HCT116 (cell line): ENCODE results near the gene SLC46A1. TPM values are rescaled to one million over a fixed set of nuclear protein-coding genes. Genes with fewer than 3 reads are reported as not detected.

Source experiments
- ATAC-seq: fragments of 200-7000 bp; cut with Tn5 transposase; 2 replicates; pipeline ENCODE4 v1.9.1; 2020; ENCODE audit warnings: mild to moderate bottlenecking, moderate library complexity
- BruUV-seq: library from RNA; stranded (reverse); fragments of 400-500 nt; replicated peaks from 2 replicates; lab custom pipeline; 2021; lab: Mats Ljungman, UMichigan
- CTCF ChIA-PET: fragments of 300-600 bp; sonication (Branson Sonifier 250); formaldehyde crosslinking; loops from one replicate; lab custom pipeline; 2021; ENCODE audit warnings: antibody characterized with exemption; lab: Charles Lee
- POLR2A ChIA-PET: fragments of 300-600, 350-600 bp; sonication (Branson Sonifier 250); formaldehyde crosslinking; loops from one replicate; lab custom pipeline; 2021; ENCODE audit warnings: antibody characterized with exemption; lab: Charles Lee
- RAD21 ChIA-PET, 2 experiments: fragments of 300-600 bp; sonication (Branson Sonifier 250); formaldehyde crosslinking; loops; one replicate each; lab custom pipeline; 2023; ENCODE audit warnings: low total read pairs in 2 of 2; ENCODE audit not compliant: uncharacterized antibody in 2 of 2, unreplicated experiment in 2 of 2, low non-redundant PET in 1 of 2; lab: Charles Lee
- DNase-seq: peaks from one replicate; pipeline ENCODE4 v3.0.0-alpha.2; 2010; ENCODE audit warnings: low read depth, low spot score
- H2AFZ ChIP-seq: fragments of 200-600 bp; shearing (Covaris generic), sonication (generic); 2 replicates; pipeline ENCODE4 v1.6.1; 2017; ENCODE audit warnings: low read depth, mixed run types, mixed read lengths, antibody characterized with exemption, low read length; ENCODE audit not compliant: poor library complexity, severe bottlenecking
- H3K27ac ChIP-seq: 2 replicates; pipeline ENCODE4 v1.5.1; 2012; ENCODE audit warnings: low read depth, low read length
- H3K27me3 ChIP-seq: fragments of 200-600 bp; sonication (generic); 2 replicates; pipeline ENCODE4 v1.6.1; 2016; ENCODE audit warnings: mixed run types, low read length, mixed read lengths; ENCODE audit not compliant: insufficient read depth
- H3K36me3 ChIP-seq, 2 experiments: fragments of 200-500 bp in 1 of 2; fragments of 200-600 bp in 1 of 2; sonication (Bioruptor generic) in 1 of 2; sonication (generic) in 1 of 2; 2 replicates each; pipeline versions ENCODE4 v1.5.1 to v1.6.1; 2014 to 2016; ENCODE audit warnings: low read length in 2 of 2, inconsistent platforms in 1 of 2, mixed read lengths in 1 of 2, mixed run types in 1 of 2; ENCODE audit not compliant: insufficient read depth in 2 of 2, control insufficient read depth in 1 of 2
- H3K4me1 ChIP-seq, 2 experiments: fragments of 200-600 bp in 1 of 2; sonication (generic) in 1 of 2; 2 replicates each; pipeline versions ENCODE4 v1.5.1 to v1.6.1; 2012 to 2017; ENCODE audit warnings: low read length in 2 of 2, inconsistent platforms in 1 of 2, mild to moderate bottlenecking in 1 of 2, mixed read lengths in 1 of 2, mixed run types in 1 of 2, moderate library complexity in 1 of 2; ENCODE audit not compliant: insufficient read depth in 2 of 2, control insufficient read depth in 1 of 2
- H3K4me2 ChIP-seq: fragments of 200-600 bp; sonication (generic); 2 replicates; pipeline ENCODE4 v1.6.1; 2017; ENCODE audit warnings: mixed run types, low read length, mixed read lengths
- H3K4me3 ChIP-seq, 2 experiments: fragments of 200-600 bp in 1 of 2; sonication (generic) in 1 of 2; replicated peaks in 1 of 2; 2 replicates each; pipeline ENCODE4 v1.5.1; 2011 to 2016; ENCODE audit warnings: low read length in 2 of 2, control low read depth in 1 of 2, low read depth in 1 of 2, mild to moderate bottlenecking in 1 of 2, mixed read lengths in 1 of 2, mixed run types in 1 of 2
- H3K79me2 ChIP-seq: fragments of 200-600 bp; sonication (generic); 2 replicates; pipeline ENCODE4 v1.6.1; 2017; ENCODE audit warnings: mild to moderate bottlenecking, mixed run types, low read length, moderate library complexity, mixed read lengths; ENCODE audit not compliant: insufficient read depth
- H3K9ac ChIP-seq: fragments of 200-600 bp; sonication (generic); 2 replicates; pipeline ENCODE4 v1.6.1; 2016; ENCODE audit warnings: low read length, mixed read lengths
- H3K9me2 ChIP-seq: fragments of 200-600 bp; sonication (generic), shearing (Covaris generic); 2 replicates; pipeline ENCODE4 v1.6.1; 2017; ENCODE audit warnings: mixed run types, mild to moderate bottlenecking, moderate library complexity; ENCODE audit not compliant: insufficient read depth
- H3K9me3 ChIP-seq, 2 experiments: fragments of 200-500 bp in 1 of 2; fragments of 200-600 bp in 1 of 2; sonication (Bioruptor generic) in 1 of 2; sonication (generic) in 1 of 2; 2 replicates each; pipeline ENCODE4 v1.6.1; 2014 to 2017; ENCODE audit warnings: low read length in 2 of 2, mixed read lengths in 2 of 2, inconsistent platforms in 1 of 2, low read depth in 1 of 2, mild to moderate bottlenecking in 1 of 2, mixed run types in 1 of 2, moderate library complexity in 1 of 2; ENCODE audit not compliant: control insufficient read depth in 1 of 2, insufficient read depth in 1 of 2
- H4K20me1 ChIP-seq: fragments of 200-600 bp; sonication (generic), shearing (Covaris generic); 2 replicates; pipeline ENCODE4 v1.6.1; 2017; ENCODE audit warnings: mixed run types, mild to moderate bottlenecking, moderate library complexity; ENCODE audit not compliant: insufficient read depth
- FOSL1 ChIP-seq: IDR thresholded peaks from 2 replicates; pipeline ENCODE4 v1.6.1; 2012; ENCODE audit warnings: low read depth
- JUND ChIP-seq: IDR thresholded peaks from 2 replicates; pipeline ENCODE4 v1.6.1; 2012
- POLR2A ChIP-seq: IDR thresholded peaks from 2 replicates; pipeline ENCODE4 v1.7.0; 2011; ENCODE audit warnings: borderline replicate concordance; ENCODE audit not compliant: insufficient read depth, insufficient read length; ENCODE audit errors: extremely low read depth
- POLR2AphosphoS5 ChIP-seq: IDR thresholded peaks from 2 replicates; pipeline ENCODE4 v1.6.1; 2011; ENCODE audit warnings: mild to moderate bottlenecking, low read depth, low read length, moderate library complexity
- SIN3A ChIP-seq: IDR thresholded peaks from 2 replicates; pipeline ENCODE4 v1.6.1; 2012; ENCODE audit warnings: low read depth
- ZNF274 ChIP-seq: fragments of 200-500 bp; sonication (Bioruptor generic); IDR thresholded peaks from 2 replicates; pipeline ENCODE4 v1.6.1; 2014; ENCODE audit warnings: mild to moderate bottlenecking, low read depth, low read length, inconsistent platforms
- intact Hi-C: fragments of 100-400 bp; cut with micrococcal nuclease; formaldehyde crosslinking; loops from 2 replicates; pipeline ENCODE4 v1.10.0; 2022
- total RNA-seq: library from RNA; stranded (reverse); gene quantifications from one replicate; pipeline ENCODE4 v1.2.1, GENCODE V29; 2021; ENCODE audit not compliant: unreplicated experiment
- TF ChIP-seq, protein P1 (sequence below): IDR thresholded peaks from 2 replicates; pipeline ENCODE4 v1.6.1; 2012; ENCODE audit warnings: low read depth
- TF ChIP-seq, protein P2 (sequence below): IDR thresholded peaks from 2 replicates; pipeline ENCODE4 v1.6.1; 2012
- TF ChIP-seq, protein P3 (sequence below): IDR thresholded peaks from 2 replicates; pipeline ENCODE4 v1.6.1; 2012
- TF ChIP-seq, protein P4 (sequence below): IDR thresholded peaks from 2 replicates; pipeline ENCODE4 v1.6.1; 2011; ENCODE audit warnings: mild to moderate bottlenecking, low read length, moderate library complexity; ENCODE audit not compliant: insufficient replicate concordance; ENCODE audit errors: extremely low read depth
- TF ChIP-seq, protein P5 (sequence below), 3 experiments: fragments of 200-600 bp in 1 of 3; sonication (generic) in 1 of 3; IDR thresholded peaks in 2 of 3; conservative IDR thresholded peaks in 1 of 3; 2 replicates each; pipeline ENCODE4 v1.5.1; 2012 to 2017; ENCODE audit warnings: low read depth in 2 of 3, low read length in 2 of 3, antibody characterized with exemption in 1 of 3, borderline replicate concordance in 1 of 3, control low read depth in 1 of 3, mild to moderate bottlenecking in 1 of 3, mixed read lengths in 1 of 3, mixed run types in 1 of 3, moderate library complexity in 1 of 3; ENCODE audit not compliant: insufficient read depth in 1 of 3

Gene SLC46A1
- total RNA-seq, 1 experiment from 2014 or later, result 17.8 TPM

DNA sequence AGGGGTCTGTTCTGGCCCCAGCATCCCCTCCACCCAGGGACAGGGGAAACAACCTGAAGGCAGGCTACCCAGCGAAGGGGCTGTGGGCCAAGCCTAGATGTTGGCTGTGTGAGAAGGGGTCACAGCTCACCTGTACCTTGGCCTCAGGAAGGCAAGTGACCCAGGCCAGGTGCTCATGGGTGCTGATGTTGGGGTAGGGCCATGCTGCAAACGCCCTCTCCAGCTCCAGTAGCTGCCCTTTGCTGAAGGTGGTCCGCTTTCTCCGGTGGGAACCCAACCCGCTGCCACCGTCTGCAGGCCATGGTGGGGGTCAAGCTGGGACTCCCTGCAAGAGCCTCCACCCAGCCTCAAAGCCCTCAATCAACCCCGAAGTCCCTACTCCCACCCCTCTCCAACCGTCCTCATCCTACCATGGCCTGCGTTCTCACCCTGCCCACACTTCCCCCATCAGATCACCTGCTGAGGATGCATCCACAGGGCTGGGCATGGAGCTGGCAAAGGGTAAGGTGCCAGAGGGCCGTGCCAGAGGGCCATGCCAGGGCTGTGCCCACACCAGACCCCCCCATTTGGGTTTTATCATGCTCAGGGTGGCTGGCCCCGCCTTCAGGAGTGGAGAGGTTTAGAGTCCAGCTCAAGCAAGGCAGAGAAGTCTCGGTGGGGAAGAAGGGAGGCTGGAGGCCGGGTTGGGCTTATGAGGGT, 41.2 kb downstream of the SLC46A1 start, which contains the start of gene SEBOX (continued):
- TF ChIP-seq, protein P1, sequence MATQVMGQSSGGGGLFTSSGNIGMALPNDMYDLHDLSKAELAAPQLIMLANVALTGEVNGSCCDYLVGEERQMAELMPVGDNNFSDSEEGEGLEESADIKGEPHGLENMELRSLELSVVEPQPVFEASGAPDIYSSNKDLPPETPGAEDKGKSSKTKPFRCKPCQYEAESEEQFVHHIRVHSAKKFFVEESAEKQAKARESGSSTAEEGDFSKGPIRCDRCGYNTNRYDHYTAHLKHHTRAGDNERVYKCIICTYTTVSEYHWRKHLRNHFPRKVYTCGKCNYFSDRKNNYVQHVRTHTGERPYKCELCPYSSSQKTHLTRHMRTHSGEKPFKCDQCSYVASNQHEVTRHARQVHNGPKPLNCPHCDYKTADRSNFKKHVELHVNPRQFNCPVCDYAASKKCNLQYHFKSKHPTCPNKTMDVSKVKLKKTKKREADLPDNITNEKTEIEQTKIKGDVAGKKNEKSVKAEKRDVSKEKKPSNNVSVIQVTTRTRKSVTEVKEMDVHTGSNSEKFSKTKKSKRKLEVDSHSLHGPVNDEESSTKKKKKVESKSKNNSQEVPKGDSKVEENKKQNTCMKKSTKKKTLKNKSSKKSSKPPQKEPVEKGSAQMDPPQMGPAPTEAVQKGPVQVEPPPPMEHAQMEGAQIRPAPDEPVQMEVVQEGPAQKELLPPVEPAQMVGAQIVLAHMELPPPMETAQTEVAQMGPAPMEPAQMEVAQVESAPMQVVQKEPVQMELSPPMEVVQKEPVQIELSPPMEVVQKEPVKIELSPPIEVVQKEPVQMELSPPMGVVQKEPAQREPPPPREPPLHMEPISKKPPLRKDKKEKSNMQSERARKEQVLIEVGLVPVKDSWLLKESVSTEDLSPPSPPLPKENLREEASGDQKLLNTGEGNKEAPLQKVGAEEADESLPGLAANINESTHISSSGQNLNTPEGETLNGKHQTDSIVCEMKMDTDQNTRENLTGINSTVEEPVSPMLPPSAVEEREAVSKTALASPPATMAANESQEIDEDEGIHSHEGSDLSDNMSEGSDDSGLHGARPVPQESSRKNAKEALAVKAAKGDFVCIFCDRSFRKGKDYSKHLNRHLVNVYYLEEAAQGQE, result no peak

DNA sequence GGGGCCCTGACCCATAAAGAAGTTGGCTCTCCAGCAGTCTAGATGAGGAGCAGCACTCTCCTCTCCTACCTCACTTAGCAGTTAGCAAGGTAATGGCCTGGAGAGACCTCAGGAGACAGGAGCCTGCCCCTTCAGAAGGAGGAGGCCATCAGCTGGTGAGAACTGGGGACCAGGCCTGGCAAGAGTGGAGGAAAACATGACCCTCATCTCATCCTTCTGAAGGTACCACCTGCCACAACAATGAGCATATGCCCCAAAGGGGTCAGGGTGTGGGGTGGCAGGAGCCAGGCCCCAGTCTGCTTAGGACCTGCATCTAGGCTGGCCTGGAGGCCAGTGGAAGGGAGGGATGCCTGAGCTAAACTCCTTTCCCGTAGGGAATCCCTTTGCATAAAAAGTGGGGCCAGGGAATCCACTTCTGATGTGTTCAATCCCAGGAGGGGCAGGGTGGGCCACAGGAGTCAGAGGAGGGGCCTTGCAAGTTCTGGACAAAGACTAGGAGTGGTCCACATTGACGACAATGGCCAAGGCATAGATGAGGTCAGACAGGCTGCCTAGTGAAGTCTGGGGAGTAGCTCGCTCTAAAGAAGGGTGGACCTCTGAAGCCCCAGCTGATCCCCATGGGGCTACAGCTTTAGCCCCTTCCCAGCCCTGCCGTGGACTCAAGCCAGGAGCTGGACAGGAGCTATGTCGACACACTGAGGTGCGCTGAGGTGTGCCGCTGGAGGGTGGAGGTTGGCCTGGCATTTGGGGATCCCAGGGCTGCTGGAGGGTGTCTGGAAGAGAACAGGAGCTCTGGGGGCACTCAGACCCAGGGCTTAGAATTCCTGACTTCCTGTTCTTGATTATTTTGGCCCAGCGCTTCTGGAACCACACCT, 42.0 kb downstream of the SLC46A1 start:
- Histone ChIP-seq H3K4me1 (peaks cover 0 to under 1% of the 10 kb centered on the region in 2 experiments; a peak in 1 of 4 replicates), H3K27ac (no peak overlapping the region), H3K27me3 (no peaks in the 10 kb centered on the region), H2AFZ (no peak overlapping the region), H3K9ac (no peak overlapping the region), H3K36me3 (peaks cover 15 to 18% of the 10 kb centered on the region in 2 experiments; a peak in 3 of 4 replicates), H3K9me3 (no peaks in the 10 kb centered on the region), H3K79me2 (peaks cover 3% of the 10 kb centered on the region; the same call in 1 of the 2 replicates), H3K9me2 (no peaks in the 10 kb centered on the region), H4K20me1 (no peaks in the 10 kb centered on the region), H3K4me3 (no peak overlapping the region), H3K4me2 (no peak overlapping the region)
- ATAC-seq (no peak), DNase-seq (no peak)
- POLR2A ChIA-PET, result no interaction called here
- CTCF ChIA-PET, result no interaction called here
- intact Hi-C loops, result no loop called here
- BruUV-seq, result no TSS peak
- RAD21 ChIA-PET, result no interaction called here
- TF ChIP-seq SIN3A, result no peak
- no peak for TF ChIP-seq ZNF274
- TF ChIP-seq, protein P2, sequence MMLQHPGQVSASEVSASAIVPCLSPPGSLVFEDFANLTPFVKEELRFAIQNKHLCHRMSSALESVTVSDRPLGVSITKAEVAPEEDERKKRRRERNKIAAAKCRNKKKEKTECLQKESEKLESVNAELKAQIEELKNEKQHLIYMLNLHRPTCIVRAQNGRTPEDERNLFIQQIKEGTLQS, result no peak
- TF ChIP-seq, protein P3, sequence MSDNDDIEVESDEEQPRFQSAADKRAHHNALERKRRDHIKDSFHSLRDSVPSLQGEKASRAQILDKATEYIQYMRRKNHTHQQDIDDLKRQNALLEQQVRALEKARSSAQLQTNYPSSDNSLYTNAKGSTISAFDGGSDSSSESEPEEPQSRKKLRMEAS, result no peak
- no peak for TF ChIP-seq POLR2AphosphoS5
- no peak for TF ChIP-seq POLR2A
- TF ChIP-seq, protein P4, sequence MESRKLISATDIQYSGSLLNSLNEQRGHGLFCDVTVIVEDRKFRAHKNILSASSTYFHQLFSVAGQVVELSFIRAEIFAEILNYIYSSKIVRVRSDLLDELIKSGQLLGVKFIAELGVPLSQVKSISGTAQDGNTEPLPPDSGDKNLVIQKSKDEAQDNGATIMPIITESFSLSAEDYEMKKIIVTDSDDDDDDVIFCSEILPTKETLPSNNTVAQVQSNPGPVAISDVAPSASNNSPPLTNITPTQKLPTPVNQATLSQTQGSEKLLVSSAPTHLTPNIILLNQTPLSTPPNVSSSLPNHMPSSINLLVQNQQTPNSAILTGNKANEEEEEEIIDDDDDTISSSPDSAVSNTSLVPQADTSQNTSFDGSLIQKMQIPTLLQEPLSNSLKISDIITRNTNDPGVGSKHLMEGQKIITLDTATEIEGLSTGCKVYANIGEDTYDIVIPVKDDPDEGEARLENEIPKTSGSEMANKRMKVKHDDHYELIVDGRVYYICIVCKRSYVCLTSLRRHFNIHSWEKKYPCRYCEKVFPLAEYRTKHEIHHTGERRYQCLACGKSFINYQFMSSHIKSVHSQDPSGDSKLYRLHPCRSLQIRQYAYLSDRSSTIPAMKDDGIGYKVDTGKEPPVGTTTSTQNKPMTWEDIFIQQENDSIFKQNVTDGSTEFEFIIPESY, result no peak
- TF ChIP-seq FOSL1, result no peak
- no peak for TF ChIP-seq JUND
- TF ChIP-seq, protein P5, sequence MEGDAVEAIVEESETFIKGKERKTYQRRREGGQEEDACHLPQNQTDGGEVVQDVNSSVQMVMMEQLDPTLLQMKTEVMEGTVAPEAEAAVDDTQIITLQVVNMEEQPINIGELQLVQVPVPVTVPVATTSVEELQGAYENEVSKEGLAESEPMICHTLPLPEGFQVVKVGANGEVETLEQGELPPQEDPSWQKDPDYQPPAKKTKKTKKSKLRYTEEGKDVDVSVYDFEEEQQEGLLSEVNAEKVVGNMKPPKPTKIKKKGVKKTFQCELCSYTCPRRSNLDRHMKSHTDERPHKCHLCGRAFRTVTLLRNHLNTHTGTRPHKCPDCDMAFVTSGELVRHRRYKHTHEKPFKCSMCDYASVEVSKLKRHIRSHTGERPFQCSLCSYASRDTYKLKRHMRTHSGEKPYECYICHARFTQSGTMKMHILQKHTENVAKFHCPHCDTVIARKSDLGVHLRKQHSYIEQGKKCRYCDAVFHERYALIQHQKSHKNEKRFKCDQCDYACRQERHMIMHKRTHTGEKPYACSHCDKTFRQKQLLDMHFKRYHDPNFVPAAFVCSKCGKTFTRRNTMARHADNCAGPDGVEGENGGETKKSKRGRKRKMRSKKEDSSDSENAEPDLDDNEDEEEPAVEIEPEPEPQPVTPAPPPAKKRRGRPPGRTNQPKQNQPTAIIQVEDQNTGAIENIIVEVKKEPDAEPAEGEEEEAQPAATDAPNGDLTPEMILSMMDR (IDR thresholded peaks at IDR 0.05 in 2 of 3, conservative IDR thresholded peaks at IDR 0.05 in 1 of 3; ENCODE audit: borderline replicate concordance in 1 of 3, insufficient read depth in 1 of 3, low read depth in 2 of 3, low read length in 2 of 3), result no peak
